ENCODE results near the gene YLPM1.
A peak's percentile ranks its signal among the peaks of the same experiment; 100 is the strongest.

Gene YLPM1

GRCh38 chr14:74840603-74841030 lies 77.5 kb downstream of the YLPM1 start:
- no peak for DNase-seq (ENCODE audit: low read depth in 2 of 2)

- no peak for DNase-seq (ENCODE audit: low read depth in 2 of 2)
These were observed 78.4 kb downstream of the YLPM1 start for GRCh38 chr14:74841230-74842207.

DNA sequence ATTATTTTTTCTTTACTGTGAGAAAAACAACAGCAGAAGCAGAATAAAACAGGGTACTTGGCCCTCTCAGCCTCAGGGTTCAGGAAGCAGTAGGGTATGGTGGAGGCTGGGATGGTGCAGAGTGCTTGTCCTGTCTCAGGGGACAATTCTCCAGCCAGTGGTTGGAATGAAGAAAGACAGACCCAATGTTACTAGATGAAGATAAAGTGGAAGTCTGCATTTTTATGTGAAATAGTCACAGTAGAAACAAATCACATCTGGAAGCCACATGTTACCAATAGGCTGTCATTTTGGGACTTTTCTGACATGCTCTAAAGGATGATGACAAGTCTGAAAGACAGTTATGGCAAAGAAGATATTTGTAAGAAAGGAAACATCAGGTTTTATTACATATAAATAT lies 80.5 kb downstream of the YLPM1 start:
- DNase-seq (ENCODE audit: low read depth in 2 of 2) = no peak

- DNase-seq (ENCODE audit: low read depth in 2 of 2) = no peak
These were observed 83.1 kb downstream of the YLPM1 start for GRCh38 chr14:74846168-74846567.

GRCh38 chr14:74846968-74847665 lies 84.0 kb downstream of the YLPM1 start:
- no peak for DNase-seq (ENCODE audit: low read depth in 2 of 2)

GRCh38 chr14:74848768-74849167 lies 85.7 kb downstream of the YLPM1 start:
- no peak for DNase-seq (ENCODE audit: low read depth in 2 of 2)

- no peak for DNase-seq (ENCODE audit: low read depth in 2 of 2)
These were observed 89.9 kb downstream of the YLPM1 start for GRCh38 chr14:74852922-74853530.

DNA sequence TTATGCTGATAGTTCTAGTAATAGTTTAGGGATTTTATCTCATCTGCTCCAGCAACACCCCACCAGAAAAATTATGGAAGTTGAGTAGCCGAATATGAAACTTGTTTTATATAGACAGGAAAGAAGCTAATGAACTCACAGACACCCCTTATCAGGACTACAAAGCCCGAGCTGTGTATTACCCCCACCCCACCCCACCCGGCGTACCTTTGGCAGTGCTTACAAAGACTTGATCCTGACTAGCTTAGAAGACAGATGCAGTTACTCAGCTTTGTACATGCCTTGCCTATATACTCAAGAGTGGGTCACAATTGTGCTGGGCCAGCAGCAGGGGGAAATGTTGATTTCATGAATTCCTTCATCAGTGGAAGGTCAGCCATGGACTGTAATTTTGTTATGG lies 90.5 kb downstream of the YLPM1 start:
- no peak for DNase-seq (ENCODE audit: low read depth in 2 of 2)

- DNase-seq (ENCODE audit: low read depth in 2 of 2) = no peak
These were observed 91.9 kb downstream of the YLPM1 start for GRCh38 chr14:74855021-74855420.

DNA sequence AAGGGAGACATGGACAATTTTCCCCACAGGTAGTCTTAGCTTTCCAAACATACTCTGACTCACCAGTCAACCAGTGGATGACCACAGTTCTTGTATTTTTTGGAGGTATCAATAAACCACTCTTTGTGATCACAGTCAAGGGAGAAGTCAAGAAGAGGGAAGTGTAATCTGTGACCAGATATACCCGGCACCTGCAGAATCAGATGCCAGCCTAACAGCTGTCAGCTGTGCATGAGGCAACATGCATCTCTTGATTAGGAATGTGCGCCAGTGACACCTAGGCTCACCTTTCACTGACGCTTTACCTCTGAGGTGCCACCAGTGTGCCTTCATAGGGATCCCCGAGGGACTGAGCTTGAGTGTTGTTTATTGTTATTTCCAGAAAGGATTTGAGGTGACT lies 92.8 kb downstream of the YLPM1 start:
- DNase-seq (ENCODE audit: low read depth in 2 of 2) = no peak

DNA sequence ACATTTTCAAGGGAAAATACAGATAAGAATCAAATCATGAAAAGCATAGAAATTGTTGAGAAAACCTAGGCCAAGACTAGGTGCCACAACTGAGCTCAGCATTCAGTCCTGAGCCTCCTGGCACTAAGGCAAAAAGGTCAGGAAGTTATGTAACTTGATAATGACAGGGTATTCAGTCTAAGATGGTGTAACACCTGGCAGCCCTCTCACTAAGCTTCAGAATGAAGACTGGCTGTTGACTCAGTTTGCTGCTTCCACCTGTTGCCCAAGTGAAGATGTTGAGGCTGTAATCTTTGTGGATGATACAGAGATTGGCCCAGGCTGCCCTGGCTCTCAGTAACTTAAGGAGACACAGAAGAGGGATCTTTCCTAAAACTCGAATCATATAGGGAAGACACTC lies 93.2 kb downstream of the YLPM1 start:
- DNase-seq (ENCODE audit: low read depth in 2 of 2) = no peak

DNA sequence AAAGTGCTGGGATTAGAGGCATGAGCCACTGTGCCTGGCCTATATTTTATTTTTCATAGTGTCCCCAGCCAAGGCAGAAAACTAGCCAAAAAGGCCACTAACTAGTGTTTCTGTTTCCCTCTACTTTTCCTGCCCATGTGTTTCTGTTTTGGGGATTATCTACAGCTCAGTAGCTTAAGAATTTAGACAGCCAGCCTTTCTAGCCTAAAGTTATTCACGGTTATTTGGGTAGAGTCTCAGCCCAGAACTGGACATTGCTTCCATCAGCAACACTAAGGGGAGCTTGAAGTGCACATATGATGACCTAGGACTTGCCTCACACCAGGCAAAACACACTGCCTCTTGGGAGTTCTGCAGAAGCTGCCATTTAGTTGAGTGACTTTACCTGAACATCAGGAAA lies 94.9 kb downstream of the YLPM1 start:
- DNase-seq (ENCODE audit: low read depth in 2 of 2) = no peak

GRCh38 chr14:74859757-74860552 lies 96.8 kb downstream of the YLPM1 start:
- DNase-seq (ENCODE audit: low read depth in 2 of 2) = no peak

- peak; percentile 95 to 97 for DNase-seq (ENCODE audit: low read depth in 2 of 2)
These were observed 98.0 kb downstream of the YLPM1 start for GRCh38 chr14:74860899-74861733.

DNA sequence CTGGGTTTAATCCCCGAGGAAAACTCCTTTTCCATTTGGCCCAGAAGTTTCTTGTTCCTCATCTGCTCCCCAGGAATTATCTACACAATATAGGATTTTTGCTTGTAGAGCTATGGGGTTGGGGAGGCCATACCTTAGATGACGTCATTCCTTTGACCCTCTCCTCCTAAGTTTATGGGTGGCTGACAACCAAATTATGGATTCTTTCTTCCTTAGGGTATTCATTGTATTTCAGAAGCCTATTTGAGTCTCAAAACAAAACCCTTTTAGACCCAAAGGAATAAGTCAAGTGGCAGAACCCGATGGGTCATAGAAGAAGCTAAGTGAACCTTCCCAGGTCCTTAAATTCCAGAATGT lies 98.6 kb downstream of the YLPM1 start:
- DNase-seq (ENCODE audit: low read depth in 2 of 2) = no peak

GRCh38 chr14:74863274-74863673 lies 100.2 kb downstream of the YLPM1 start:
- no peak for DNase-seq (ENCODE audit: low read depth in 2 of 2)

DNA sequence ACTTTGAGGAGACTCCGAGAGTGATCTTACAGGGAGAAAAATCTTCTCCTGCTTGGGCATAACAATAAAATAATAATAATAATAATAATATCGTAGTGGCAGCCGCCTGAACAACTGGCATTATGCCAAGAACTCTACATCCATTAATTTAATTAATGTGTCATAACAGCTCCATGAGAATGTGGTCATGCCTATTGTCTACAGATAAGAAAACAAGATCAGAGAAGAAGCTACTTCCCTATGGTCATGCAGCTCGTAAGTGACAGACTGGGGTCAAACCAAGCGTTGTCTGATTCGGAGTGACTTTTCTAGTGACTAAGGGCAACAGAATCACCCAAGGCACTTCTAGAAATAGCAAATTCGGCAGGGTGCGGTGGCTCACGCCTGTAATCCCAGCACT lies 101.1 kb downstream of the YLPM1 start:
- no peak for DNase-seq (ENCODE audit: low read depth in 2 of 2)

DNA sequence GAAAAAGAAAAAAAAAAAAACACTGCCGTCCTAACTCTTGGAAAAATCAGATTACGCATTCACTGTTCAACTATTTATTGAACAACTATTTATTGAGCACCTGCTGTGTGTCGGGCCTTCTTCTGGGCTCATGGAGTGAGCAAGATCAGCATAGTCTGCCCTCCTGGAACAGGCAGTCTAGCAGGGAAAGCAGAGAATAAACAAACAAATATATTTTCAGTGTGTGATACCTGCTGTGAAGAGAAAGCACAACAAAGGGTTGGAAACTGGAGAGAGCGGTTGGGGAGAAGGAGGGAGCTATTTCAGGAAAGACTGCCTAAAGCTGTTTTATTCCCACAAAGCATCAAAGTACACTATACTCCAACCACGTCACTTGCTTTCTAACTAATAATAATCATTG lies 102.0 kb downstream of the YLPM1 start:
- DNase-seq (ENCODE audit: low read depth in 2 of 2) = no peak

DNA sequence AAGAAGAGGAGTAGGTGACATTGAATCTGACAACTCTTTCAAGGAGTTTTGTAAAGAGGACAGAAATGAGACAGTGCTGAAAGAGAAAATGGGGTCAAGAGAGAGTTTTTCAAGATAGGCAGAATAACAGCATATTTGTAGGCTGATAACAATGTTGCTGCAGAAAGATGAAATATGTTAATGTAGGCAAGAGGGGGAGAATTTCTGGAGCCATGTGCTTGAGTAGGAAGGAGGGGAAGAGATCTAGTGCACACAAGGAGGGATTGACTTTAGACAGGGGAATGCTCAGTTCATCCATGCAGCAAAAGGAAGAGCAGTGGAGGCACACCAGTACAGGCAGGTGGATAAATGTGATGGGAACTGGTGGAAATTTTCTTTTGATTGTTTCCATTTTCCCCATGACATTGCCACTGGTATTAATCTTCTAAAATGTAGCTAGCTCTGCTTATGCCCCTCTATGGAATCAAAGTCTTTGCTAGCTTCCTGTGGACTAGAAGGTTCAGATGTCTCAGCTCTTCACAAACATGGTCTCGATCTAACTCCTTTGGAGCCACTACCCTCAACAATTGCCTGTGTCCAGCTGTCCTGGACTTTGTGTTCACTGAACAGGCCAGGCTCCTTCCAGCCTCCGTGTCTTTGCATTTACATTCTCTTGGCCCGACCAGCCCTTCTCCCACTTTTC lies 103.7 kb downstream of the YLPM1 start:
- no peak for DNase-seq (ENCODE audit: low read depth in 2 of 2)

DNA sequence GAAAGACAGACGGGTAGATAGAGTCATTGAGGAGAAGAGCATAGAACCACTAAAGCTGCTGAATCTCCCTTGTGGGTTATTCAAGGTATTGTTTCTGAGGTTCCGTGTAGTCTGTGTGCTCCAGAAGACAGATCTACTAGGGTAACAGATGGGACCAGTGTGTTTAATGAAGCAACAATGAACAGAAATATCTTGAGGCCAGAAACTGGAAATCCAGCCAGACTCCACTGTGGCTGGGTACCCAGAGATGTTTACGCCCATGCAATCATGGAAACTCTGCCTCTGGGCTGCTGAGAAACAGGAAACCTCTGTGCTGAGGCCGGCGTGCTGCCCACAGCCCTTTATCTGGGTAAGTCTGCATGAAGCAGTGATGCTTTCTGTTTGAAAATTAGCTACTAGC lies 104.6 kb downstream of the YLPM1 start:
- DNase-seq (ENCODE audit: low read depth in 2 of 2) = peak; percentile 14 to 23
